Fibroblast of lung (primary cell): ENCODE measurements around the gene MCF2L. TPM values are rescaled to one million over a fixed set of nuclear protein-coding genes. Genes with fewer than 3 reads are reported as not detected.
"Not testable (repeated sequence)": the region's sequence is repeated elsewhere in the genome, so short reads cannot be mapped to it uniquely, and the experiment has no call there.

Experiments used
- DNase-seq, 2 donors: peaks; one replicate each; pipeline versions ENCODE4 v3.0.0 to v3.0.0-alpha.2; 2010; ENCODE audit warnings: low read depth in 2 of 2
- H2AFZ ChIP-seq: 2 replicates; pipeline ENCODE4 v1.5.1; 2012; ENCODE audit warnings: low read length, control low read depth, inconsistent platforms
- H3K27ac ChIP-seq: 2 replicates; pipeline ENCODE4 v1.5.1; 2011; ENCODE audit warnings: low read length, control low read depth; ENCODE audit not compliant: insufficient read depth
- H3K27me3 ChIP-seq: 2 replicates; pipeline ENCODE4 v1.5.1; 2011; ENCODE audit warnings: mild to moderate bottlenecking, low read length; ENCODE audit not compliant: control insufficient read depth, insufficient read depth
- H3K36me3 ChIP-seq: 2 replicates; pipeline ENCODE4 v1.5.1; 2011; ENCODE audit warnings: low read length; ENCODE audit not compliant: control insufficient read depth, insufficient read depth
- H3K4me1 ChIP-seq: 2 replicates; pipeline ENCODE4 v1.5.1; 2011; ENCODE audit warnings: low read length; ENCODE audit not compliant: control insufficient read depth, insufficient read depth; ENCODE audit errors: extremely low read depth
- H3K4me2 ChIP-seq: 2 replicates; pipeline ENCODE4 v1.5.1; 2011; ENCODE audit warnings: low read length, control low read depth; ENCODE audit not compliant: insufficient read depth; ENCODE audit errors: extremely low read depth
- H3K4me3 ChIP-seq, 4 experiments: fragments of 200-600 bp in 1 of 4; sonication (generic) in 1 of 4; replicated peaks in 1 of 4; 2 replicates each; pipeline ENCODE4 v1.5.1; 2011 to 2016; ENCODE audit warnings: low read length in 4 of 4, low read depth in 3 of 4, mild to moderate bottlenecking in 3 of 4, control low read depth in 2 of 4, inconsistent platforms in 1 of 4, mixed read lengths in 1 of 4; ENCODE audit not compliant: insufficient read depth in 1 of 4; ENCODE audit errors: control extremely low read depth in 1 of 4
- H3K79me2 ChIP-seq: 2 replicates; pipeline ENCODE4 v1.5.1; 2012; ENCODE audit warnings: mild to moderate bottlenecking, low read length, inconsistent platforms; ENCODE audit not compliant: control insufficient read depth, insufficient read depth
- H3K9ac ChIP-seq: 2 replicates; pipeline ENCODE4 v1.5.1; 2011; ENCODE audit warnings: mild to moderate bottlenecking, low read length, control low read depth; ENCODE audit not compliant: insufficient read depth
- H3K9me3 ChIP-seq: 2 replicates; pipeline ENCODE4 v1.5.1; 2012; ENCODE audit warnings: low read depth, low read length; ENCODE audit not compliant: control insufficient read depth, insufficient read depth
- H4K20me1 ChIP-seq: 2 replicates; pipeline ENCODE4 v1.5.1; 2011; ENCODE audit warnings: low read length; ENCODE audit not compliant: control insufficient read depth, insufficient read depth; ENCODE audit errors: extremely low read depth
- EZH2 ChIP-seq: IDR thresholded peaks from 2 replicates; pipeline ENCODE4 v1.5.1; 2012; ENCODE audit warnings: low read length, control low read depth, mild to moderate bottlenecking; ENCODE audit errors: missing control alignments
- polyA plus RNA-seq, 2 donors: library from polyadenylated mRNA; depleted of rRNA in 1 of 2; stranded (reverse) in 1 of 2; unstranded in 1 of 2; fragments of >200 nt; gene quantifications; 2 replicates each; pipeline ENCODE4 v1.2.1, GENCODE V29; 2011 to 2012; ENCODE audit warnings: missing spikeins in 1 of 2
- total RNA-seq: library from RNA; depleted of rRNA; stranded (reverse); fragments of >200 nt; gene quantifications from 2 replicates; pipeline ENCODE4 v1.2.1, GENCODE V29; 2014
- TF ChIP-seq, protein P1 (sequence below), 2 donors: IDR thresholded peaks in 1 of 2; conservative IDR thresholded peaks in 1 of 2; 1 replicate in 1 of 2; 2 replicates in 1 of 2; pipeline ENCODE4 v1.5.1; 2011 to 2012; ENCODE audit warnings: low read length in 2 of 2, control low read depth in 1 of 2, inconsistent platforms in 1 of 2, low read depth in 1 of 2, mild to moderate bottlenecking in 1 of 2

The MCF2L gene
- total and polyA plus RNA-seq, 2 donors (not counting 1 experiment from before 2014, with no cell fraction given) = 0.18 to 3.3 TPM

GRCh38 chr13:113105921-113106452, 137.0 kb downstream of the MCF2L start:
- no peak for DNase-seq
- no peaks in the 10 kb centered on the region for H3K36me3 ChIP-seq
- H4K20me1 ChIP-seq = no peaks in the 10 kb centered on the region
- peaks cover 2% of the 10 kb centered on the region for H3K4me1 ChIP-seq
- H3K9ac ChIP-seq = no peak overlapping the region
- H3K4me2 ChIP-seq = no peak overlapping the region
- H3K79me2 ChIP-seq = no peaks in the 10 kb centered on the region
- no peak overlapping the region for H2AFZ ChIP-seq
- H3K9me3 ChIP-seq = no peaks in the 10 kb centered on the region
- H3K4me3 ChIP-seq = no peak overlapping the region
- no peak overlapping the region for H3K27ac ChIP-seq
- TF ChIP-seq, protein P1, sequence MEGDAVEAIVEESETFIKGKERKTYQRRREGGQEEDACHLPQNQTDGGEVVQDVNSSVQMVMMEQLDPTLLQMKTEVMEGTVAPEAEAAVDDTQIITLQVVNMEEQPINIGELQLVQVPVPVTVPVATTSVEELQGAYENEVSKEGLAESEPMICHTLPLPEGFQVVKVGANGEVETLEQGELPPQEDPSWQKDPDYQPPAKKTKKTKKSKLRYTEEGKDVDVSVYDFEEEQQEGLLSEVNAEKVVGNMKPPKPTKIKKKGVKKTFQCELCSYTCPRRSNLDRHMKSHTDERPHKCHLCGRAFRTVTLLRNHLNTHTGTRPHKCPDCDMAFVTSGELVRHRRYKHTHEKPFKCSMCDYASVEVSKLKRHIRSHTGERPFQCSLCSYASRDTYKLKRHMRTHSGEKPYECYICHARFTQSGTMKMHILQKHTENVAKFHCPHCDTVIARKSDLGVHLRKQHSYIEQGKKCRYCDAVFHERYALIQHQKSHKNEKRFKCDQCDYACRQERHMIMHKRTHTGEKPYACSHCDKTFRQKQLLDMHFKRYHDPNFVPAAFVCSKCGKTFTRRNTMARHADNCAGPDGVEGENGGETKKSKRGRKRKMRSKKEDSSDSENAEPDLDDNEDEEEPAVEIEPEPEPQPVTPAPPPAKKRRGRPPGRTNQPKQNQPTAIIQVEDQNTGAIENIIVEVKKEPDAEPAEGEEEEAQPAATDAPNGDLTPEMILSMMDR (conservative IDR thresholded peaks at IDR 0.05 in 1 of 2, IDR thresholded peaks at IDR 0.05 in 1 of 2; ENCODE audit: low read depth in 1 of 2, low read length in 2 of 2) = no peak
- TF ChIP-seq EZH2 = no peak
- H3K27me3 ChIP-seq = peaks cover 19% of the 10 kb centered on the region

GRCh38 chr13:113106711-113107351, 137.8 kb downstream of the MCF2L start:
- Histone ChIP-seq H2AFZ (no peak overlapping the region), H3K9me3 (no peaks in the 10 kb centered on the region), H3K4me1 (peaks cover 2% of the 10 kb centered on the region), H3K4me2 (no peak overlapping the region), H3K27ac (no peak overlapping the region), H4K20me1 (no peaks in the 10 kb centered on the region), H3K36me3 (no peaks in the 10 kb centered on the region), H3K4me3 (no peak overlapping the region), H3K27me3 (peaks cover 21% of the 10 kb centered on the region), H3K9ac (no peak overlapping the region), H3K79me2 (no peaks in the 10 kb centered on the region)
- TF ChIP-seq EZH2 = no peak
- TF ChIP-seq, protein P1 (conservative IDR thresholded peaks at IDR 0.05 in 1 of 2, IDR thresholded peaks at IDR 0.05 in 1 of 2; ENCODE audit: low read depth in 1 of 2, low read length in 2 of 2) = no peak
- no peak for DNase-seq

GRCh38 chr13:113108521-113108920, 139.5 kb downstream of the MCF2L start:
- H3K79me2 ChIP-seq, DNase-seq, H3K4me1 ChIP-seq, H3K4me2 ChIP-seq, H3K27ac ChIP-seq, H3K9ac ChIP-seq, H2AFZ ChIP-seq, H3K4me3 ChIP-seq, H3K9me3 ChIP-seq, H3K36me3 ChIP-seq, H4K20me1 ChIP-seq: not testable (repeated sequence)
- peaks cover 19% of the 10 kb centered on the region for H3K27me3 ChIP-seq
